NCI-H2107 (cell line): ENCODE measurements around the gene PTPRM.

Experiments
- DNase-seq: peaks from one replicate; lab custom pipeline; 2025; lab: John Stamatoyannopoulos, UW

Gene PTPRM

GRCh38 chr18:7600036-7600435 lies 32.9 kb downstream of the PTPRM start:
- DNase-seq = no peak

- DNase-seq = no peak
Observed at GRCh38 chr18:7600528-7601245, 33.6 kb downstream of the PTPRM start.

GRCh38 chr18:7601246-7601615 lies 34.1 kb downstream of the PTPRM start:
- no peak for DNase-seq

- DNase-seq = no peak
Observed at GRCh38 chr18:7601936-7602335, 34.8 kb downstream of the PTPRM start.

GRCh38 chr18:7603259-7604000 lies 36.3 kb downstream of the PTPRM start:
- DNase-seq = no peak

GRCh38 chr18:7604361-7604760 lies 37.2 kb downstream of the PTPRM start:
- DNase-seq = no peak

GRCh38 chr18:7605705-7606104 lies 38.6 kb downstream of the PTPRM start:
- DNase-seq = no peak

GRCh38 chr18:7607540-7608173 lies 40.5 kb downstream of the PTPRM start:
- no peak for DNase-seq

GRCh38 chr18:7608174-7608550 lies 41.0 kb downstream of the PTPRM start:
- no peak for DNase-seq

- no peak for DNase-seq
Observed at GRCh38 chr18:7608781-7609201, 41.7 kb downstream of the PTPRM start.

- DNase-seq = no peak
Observed at GRCh38 chr18:7609617-7610016, 42.5 kb downstream of the PTPRM start.

- no peak for DNase-seq
Observed at GRCh38 chr18:7614042-7614441, 46.9 kb downstream of the PTPRM start.

GRCh38 chr18:7615840-7616239 lies 48.7 kb downstream of the PTPRM start:
- DNase-seq = no peak

- no peak for DNase-seq
Observed at GRCh38 chr18:7616661-7617060, 49.5 kb downstream of the PTPRM start.

GRCh38 chr18:7617738-7618422 lies 50.8 kb downstream of the PTPRM start:
- DNase-seq = no peak

GRCh38 chr18:7618891-7619442 lies 51.9 kb downstream of the PTPRM start:
- no peak for DNase-seq

GRCh38 chr18:7619676-7620075 lies 52.6 kb downstream of the PTPRM start:
- DNase-seq = no peak

- no peak for DNase-seq
Observed at GRCh38 chr18:7622721-7623120, 55.6 kb downstream of the PTPRM start.

GRCh38 chr18:7623681-7624080 lies 56.6 kb downstream of the PTPRM start:
- no peak for DNase-seq

- DNase-seq = no peak
Observed at GRCh38 chr18:7624697-7625096, 57.6 kb downstream of the PTPRM start.

- no peak for DNase-seq
Observed at GRCh38 chr18:7626175-7626921, 59.2 kb downstream of the PTPRM start.
